HG03025 (cell line): ENCODE results near the gene SUSD3.
"Not testable (repeated sequence)": the region's sequence is repeated elsewhere in the genome, so short reads cannot be mapped to it uniquely, and the experiment has no call there.

Experiments used
- ATAC-seq: cut with Tn5 transposase; IDR thresholded peaks from one replicate; pipeline ENCODE4 v1.9.1; 2021; ENCODE audit warnings: mild to moderate bottlenecking, moderate library complexity; ENCODE audit not compliant: unreplicated experiment, low FRiP score

The SUSD3 gene

GRCh38 chr9:93091453-93092081, 33.1 kb downstream of the SUSD3 start:
- ATAC-seq: no peak

GRCh38 chr9:93092251-93092991, 33.9 kb downstream of the SUSD3 start:
- no peak for ATAC-seq

- ATAC-seq: no peak
Measured at GRCh38 chr9:93093127-93093876, 34.8 kb downstream of the SUSD3 start.

- ATAC-seq: no peak
Measured at GRCh38 chr9:93093877-93094657, 35.6 kb downstream of the SUSD3 start.

- ATAC-seq: no peak
Measured at GRCh38 chr9:93094658-93095204, 36.2 kb downstream of the SUSD3 start.

- ATAC-seq: peak; percentile 63
Measured at GRCh38 chr9:93095205-93096130, 37.0 kb downstream of the SUSD3 start.

GRCh38 chr9:93096131-93096802, 37.8 kb downstream of the SUSD3 start, which contains the start of gene CARD19:
Gene CARD19, plus strand, starts transcription at chr9:93096217. Its CDS starts 129 bp downstream, at chr9:93096346.
- peak; percentile 45 for ATAC-seq

GRCh38 chr9:93096811-93097382, 38.4 kb downstream of the SUSD3 start:
- no peak for ATAC-seq

- no peak for ATAC-seq
Measured at GRCh38 chr9:93097511-93098201, 39.2 kb downstream of the SUSD3 start.

GRCh38 chr9:93098236-93098946, 39.9 kb downstream of the SUSD3 start:
- ATAC-seq: no peak

- ATAC-seq: no peak
Measured at GRCh38 chr9:93099551-93100275, 41.2 kb downstream of the SUSD3 start.

GRCh38 chr9:93100276-93100636, 41.8 kb downstream of the SUSD3 start:
- no peak for ATAC-seq

GRCh38 chr9:93101086-93101485, 42.6 kb downstream of the SUSD3 start:
- not testable (repeated sequence) for ATAC-seq

GRCh38 chr9:93105620-93106019, 47.1 kb downstream of the SUSD3 start:
- ATAC-seq: no peak

GRCh38 chr9:93107151-93107824, 48.8 kb downstream of the SUSD3 start:
- ATAC-seq: no peak

- ATAC-seq: no peak
Measured at GRCh38 chr9:93107825-93108161, 49.3 kb downstream of the SUSD3 start.
